GM15510 (cell line): ENCODE results near the gene CTNNA2.

Source experiments
- POLR2A ChIP-seq: IDR thresholded peaks from 3 replicates; pipeline ENCODE4 v1.6.1; 2011; ENCODE audit warnings: borderline replicate concordance; ENCODE audit not compliant: insufficient read length; ENCODE audit errors: extremely low read depth

Gene CTNNA2

GRCh38 chr2:80592106-80592505, 1079.3 kb downstream of the CTNNA2 start:
- no peak for TF ChIP-seq POLR2A

- TF ChIP-seq POLR2A, result no peak
Measured at GRCh38 chr2:80610108-80610507, 1097.3 kb downstream of the CTNNA2 start.

- no peak for TF ChIP-seq POLR2A
Measured at GRCh38 chr2:80621656-80622055, 1108.8 kb downstream of the CTNNA2 start.

GRCh38 chr2:80624062-80624461, 1111.2 kb downstream of the CTNNA2 start:
- TF ChIP-seq POLR2A, result no peak

- TF ChIP-seq POLR2A, result no peak
Measured at GRCh38 chr2:80634590-80634989, 1121.7 kb downstream of the CTNNA2 start.

DNA sequence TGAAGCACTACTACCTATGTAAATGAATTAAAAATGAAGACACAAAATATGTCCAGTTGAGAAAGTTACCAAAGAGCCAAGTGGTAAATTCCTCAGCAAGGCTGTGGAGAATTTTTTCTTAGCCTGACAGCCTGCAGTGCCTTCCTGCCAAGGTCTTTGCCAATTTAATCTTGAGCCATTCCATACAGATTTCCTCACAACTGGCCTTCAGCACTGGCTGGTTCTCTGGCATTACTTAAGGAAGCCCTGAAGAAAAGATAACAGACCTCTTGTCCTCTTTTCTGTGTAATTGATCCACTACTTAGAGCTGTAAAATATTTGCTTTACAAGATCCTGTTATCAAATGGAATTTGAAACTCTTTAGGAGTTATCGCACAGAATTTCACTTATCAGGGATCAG, 1125.9 kb downstream of the CTNNA2 start:
- TF ChIP-seq POLR2A, result no peak

DNA sequence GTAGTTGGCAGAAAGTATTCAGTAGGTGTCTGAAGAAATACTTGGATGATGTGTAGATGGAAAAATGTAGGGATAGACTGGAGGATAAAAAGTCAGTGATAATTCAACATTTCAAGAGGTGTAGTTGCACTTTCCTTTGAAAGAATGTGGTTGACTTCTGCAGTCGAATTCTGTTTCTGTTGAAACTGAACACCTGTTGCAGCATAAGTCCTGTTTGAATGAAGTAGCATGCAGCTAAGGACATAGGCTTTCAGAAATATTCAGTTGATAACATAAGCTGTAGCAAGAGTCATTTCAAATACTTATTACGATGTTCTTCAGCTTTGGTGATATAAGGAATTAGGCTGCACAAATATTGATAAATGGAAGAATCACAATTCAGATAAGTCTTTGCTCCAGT, 1129.6 kb downstream of the CTNNA2 start:
- no peak for TF ChIP-seq POLR2A

- no peak for TF ChIP-seq POLR2A
Measured at GRCh38 chr2:80643598-80643997, 1130.7 kb downstream of the CTNNA2 start.

DNA sequence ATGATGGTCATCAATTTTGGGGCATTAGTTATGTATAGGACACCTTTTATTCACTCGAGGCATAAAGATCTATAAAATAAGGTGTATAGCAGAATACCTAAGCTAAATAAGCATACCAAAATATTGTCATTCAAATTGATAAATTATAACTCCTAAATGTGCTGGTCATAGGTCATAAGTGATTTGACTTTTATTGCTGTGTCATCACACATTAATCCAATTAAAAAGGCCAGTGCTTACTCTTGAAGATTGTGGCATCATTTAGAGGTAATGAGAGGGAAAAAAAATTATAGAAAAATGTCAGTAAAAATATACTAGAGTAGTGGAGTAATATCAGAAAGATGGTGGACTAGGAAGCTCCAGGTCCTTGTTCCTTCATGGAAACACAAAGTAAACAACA, 1138.6 kb downstream of the CTNNA2 start:
- TF ChIP-seq POLR2A, result no peak

GRCh38 chr2:80655265-80655664, 1142.4 kb downstream of the CTNNA2 start:
- TF ChIP-seq POLR2A, result no peak

- TF ChIP-seq POLR2A, result no peak
Measured at GRCh38 chr2:80670763-80671162, 1157.9 kb downstream of the CTNNA2 start.

- no peak for TF ChIP-seq POLR2A
Measured at GRCh38 chr2:80687524-80687923, 1174.7 kb downstream of the CTNNA2 start.

- no peak for TF ChIP-seq POLR2A
Measured at GRCh38 chr2:80689106-80689505, 1176.3 kb downstream of the CTNNA2 start.
